Neutrophil (primary cell): ENCODE results near the gene FKBP3.

Experiments
- H3K27ac ChIP-seq: fragments of 200-600 bp; sonication (generic); 2 replicates; pipeline ENCODE4 v1.5.1; 2016; ENCODE audit warnings: mild to moderate bottlenecking, moderate library complexity
- H3K27me3 ChIP-seq: fragments of 200-600 bp; sonication (generic); 2 replicates; pipeline ENCODE4 v1.6.0; 2016; ENCODE audit warnings: mild to moderate bottlenecking
- H3K36me3 ChIP-seq: fragments of 200-600 bp; sonication (generic); 2 replicates; pipeline ENCODE4 v1.5.1; 2017
- H3K4me1 ChIP-seq, 2 experiments: fragments of 200-600 bp in 1 of 2; sonication (generic) in 1 of 2; 1 replicate in 1 of 2; 2 replicates in 1 of 2; pipeline versions ENCODE4 v1.5.1 to v1.6.1; 2013 to 2016; ENCODE audit warnings: low read depth in 1 of 2, low read length in 1 of 2, mild to moderate bottlenecking in 1 of 2, moderate library complexity in 1 of 2; ENCODE audit not compliant: control insufficient read depth in 1 of 2, insufficient read depth in 1 of 2
- H3K4me3 ChIP-seq, 2 experiments: fragments of 200-600 bp in 1 of 2; sonication (generic) in 1 of 2; 1 replicate in 1 of 2; 2 replicates in 1 of 2; pipeline ENCODE4 v1.5.1; 2013 to 2016; ENCODE audit warnings: low read depth in 1 of 2, low read length in 1 of 2, mild to moderate bottlenecking in 1 of 2, moderate library complexity in 1 of 2
- H3K9me3 ChIP-seq: fragments of 200-600 bp; sonication (generic); 2 replicates; pipeline ENCODE4 v1.5.1; 2016
- TF ChIP-seq, protein P1 (sequence below): fragments of 200-600 bp; sonication (generic); IDR thresholded peaks from 2 replicates; pipeline ENCODE4 v1.5.1; 2016; ENCODE audit warnings: antibody characterized with exemption

The FKBP3 gene

DNA sequence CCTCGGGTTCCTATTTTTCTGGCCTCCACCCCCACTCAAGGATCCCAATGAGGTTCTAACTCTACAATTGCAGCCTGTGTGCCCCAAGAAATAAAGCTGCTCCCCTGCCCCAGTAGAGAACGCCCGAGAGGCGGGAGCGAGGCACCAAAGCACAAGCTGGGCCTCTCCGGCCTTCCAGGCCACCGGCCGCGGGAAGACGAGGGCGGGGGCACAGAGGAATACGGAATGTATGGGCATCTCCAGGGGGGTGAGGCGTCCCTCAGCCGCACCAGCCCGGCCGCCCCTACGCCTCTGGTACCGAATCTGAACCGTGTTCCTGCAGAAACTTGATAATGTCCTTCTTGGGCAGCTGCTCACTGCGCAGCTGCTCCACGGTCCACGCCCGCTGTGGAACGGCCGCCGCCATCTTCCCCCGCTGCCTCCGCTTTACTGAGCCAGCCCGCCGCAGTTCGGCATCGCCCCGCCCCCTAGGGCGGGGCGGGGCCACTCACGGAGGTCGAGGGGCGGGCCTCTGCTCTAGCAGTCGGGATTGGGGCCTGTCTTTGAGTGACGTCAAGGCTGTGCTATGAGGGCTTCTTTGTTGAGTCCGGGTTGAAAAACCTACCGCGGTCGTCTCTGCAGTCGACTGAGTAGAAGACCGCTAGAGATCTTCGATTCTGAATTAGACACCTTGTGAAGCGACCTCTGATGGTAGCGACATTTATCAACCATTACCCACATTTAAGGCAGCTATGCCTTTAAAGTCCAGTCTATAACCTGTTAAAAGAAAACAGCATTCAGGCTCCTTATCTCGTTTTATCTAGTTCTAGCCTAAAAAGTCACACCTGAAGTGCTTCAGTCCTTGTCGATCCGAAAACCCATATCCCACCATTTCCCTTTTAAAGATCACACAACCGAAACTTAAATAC, at the start of gene FKBP3:
TSS of gene FKBP3 (minus strand) at position 431 of the 908 bp plus-strand sequence. CDS start at position 406, 25 bp downstream.
- TF ChIP-seq, protein P1, sequence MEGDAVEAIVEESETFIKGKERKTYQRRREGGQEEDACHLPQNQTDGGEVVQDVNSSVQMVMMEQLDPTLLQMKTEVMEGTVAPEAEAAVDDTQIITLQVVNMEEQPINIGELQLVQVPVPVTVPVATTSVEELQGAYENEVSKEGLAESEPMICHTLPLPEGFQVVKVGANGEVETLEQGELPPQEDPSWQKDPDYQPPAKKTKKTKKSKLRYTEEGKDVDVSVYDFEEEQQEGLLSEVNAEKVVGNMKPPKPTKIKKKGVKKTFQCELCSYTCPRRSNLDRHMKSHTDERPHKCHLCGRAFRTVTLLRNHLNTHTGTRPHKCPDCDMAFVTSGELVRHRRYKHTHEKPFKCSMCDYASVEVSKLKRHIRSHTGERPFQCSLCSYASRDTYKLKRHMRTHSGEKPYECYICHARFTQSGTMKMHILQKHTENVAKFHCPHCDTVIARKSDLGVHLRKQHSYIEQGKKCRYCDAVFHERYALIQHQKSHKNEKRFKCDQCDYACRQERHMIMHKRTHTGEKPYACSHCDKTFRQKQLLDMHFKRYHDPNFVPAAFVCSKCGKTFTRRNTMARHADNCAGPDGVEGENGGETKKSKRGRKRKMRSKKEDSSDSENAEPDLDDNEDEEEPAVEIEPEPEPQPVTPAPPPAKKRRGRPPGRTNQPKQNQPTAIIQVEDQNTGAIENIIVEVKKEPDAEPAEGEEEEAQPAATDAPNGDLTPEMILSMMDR: no peak
- H3K27me3 ChIP-seq: no peaks in the 10 kb centered on the region
- peak within 1 kb of the TSS; percentile 79 to 92 for H3K4me3 ChIP-seq
- H3K4me1 ChIP-seq: peaks cover 20 to 35% of the 10 kb centered on the region in 2 experiments
- H3K36me3 ChIP-seq: no peaks in the 10 kb centered on the region
- peak within 1 kb of the TSS; percentile 87 for H3K27ac ChIP-seq
- no peaks in the 10 kb centered on the region for H3K9me3 ChIP-seq

DNA sequence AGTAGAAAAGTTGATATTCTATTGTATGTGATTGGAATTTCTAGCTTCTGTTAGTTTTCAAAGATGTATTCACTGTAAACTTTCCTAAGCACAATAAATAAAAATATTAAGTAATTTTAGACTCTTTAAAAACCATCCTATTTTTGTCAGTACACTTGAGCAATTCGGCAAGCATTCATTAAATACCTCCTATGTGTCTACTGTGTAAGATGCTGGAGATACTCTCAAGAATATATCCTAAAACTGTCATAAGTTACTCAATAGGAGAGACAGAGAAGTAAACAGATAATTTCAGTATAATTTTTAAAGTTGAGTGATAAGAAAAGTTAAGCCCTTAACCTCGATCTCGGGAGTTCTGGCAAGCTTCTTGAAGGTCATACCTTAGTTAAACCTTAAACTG, 47.5 kb upstream of the FKBP3 start:
- H3K9me3 ChIP-seq: no peaks in the 10 kb centered on the region
- peaks cover 0 to 7% of the 10 kb centered on the region in 2 experiments for H3K4me1 ChIP-seq
- no peaks in the 10 kb centered on the region for H3K27me3 ChIP-seq
- no peaks in the 10 kb centered on the region for H3K36me3 ChIP-seq
- TF ChIP-seq, protein P1: no peak
- H3K27ac ChIP-seq: no peak overlapping the region
- H3K4me3 ChIP-seq: no peak overlapping the region

DNA sequence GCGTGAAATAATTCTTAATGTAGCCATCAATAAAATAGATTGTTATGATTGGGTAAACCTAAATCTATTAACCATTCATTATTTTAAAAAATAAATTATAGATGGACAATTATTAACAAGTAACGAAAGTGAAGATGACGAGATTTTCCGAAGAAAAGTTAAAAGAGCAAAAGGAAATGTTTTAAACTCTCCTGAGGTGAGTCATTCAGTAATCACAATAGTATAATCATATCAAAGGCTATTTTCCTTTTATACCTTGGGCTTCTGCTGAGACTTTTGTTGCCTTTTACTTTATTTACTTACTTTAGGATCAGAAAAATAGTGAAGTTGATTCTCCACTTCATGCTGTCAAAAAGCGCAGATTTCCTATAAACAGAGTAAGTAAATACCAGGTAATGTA, 47.0 kb upstream of the FKBP3 start:
- peaks cover 0 to 7% of the 10 kb centered on the region in 2 experiments for H3K4me1 ChIP-seq
- TF ChIP-seq, protein P1: no peak
- no peak overlapping the region for H3K27ac ChIP-seq
- H3K4me3 ChIP-seq: no peak overlapping the region
- no peaks in the 10 kb centered on the region for H3K9me3 ChIP-seq
- no peaks in the 10 kb centered on the region for H3K36me3 ChIP-seq
- no peaks in the 10 kb centered on the region for H3K27me3 ChIP-seq

DNA sequence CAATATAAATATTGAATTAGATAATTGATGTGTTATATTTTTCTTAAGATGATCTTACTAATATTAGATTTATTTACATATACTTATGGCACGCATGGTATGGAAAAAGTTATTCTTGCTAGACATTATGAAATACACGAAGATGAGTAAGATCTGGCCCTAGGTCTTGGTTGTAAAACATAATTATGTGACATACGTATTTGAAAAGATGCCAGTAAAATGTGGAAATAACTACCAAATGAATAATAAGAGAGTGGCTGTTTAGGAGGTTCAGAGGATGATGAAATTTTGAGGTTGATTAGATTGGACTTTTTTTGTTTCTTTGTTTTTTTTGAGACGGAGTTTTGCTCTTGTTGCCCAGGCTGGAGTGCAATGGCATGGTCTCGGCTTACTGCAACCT, 42.8 kb upstream of the FKBP3 start:
- Histone ChIP-seq H3K27ac (no peak overlapping the region), H3K4me3 (no peak overlapping the region), H3K36me3 (peaks cover 10% of the 10 kb centered on the region), H3K9me3 (no peaks in the 10 kb centered on the region), H3K4me1 (peaks cover 0 to 7% of the 10 kb centered on the region in 2 experiments), H3K27me3 (no peaks in the 10 kb centered on the region)
- TF ChIP-seq, protein P1: no peak

DNA sequence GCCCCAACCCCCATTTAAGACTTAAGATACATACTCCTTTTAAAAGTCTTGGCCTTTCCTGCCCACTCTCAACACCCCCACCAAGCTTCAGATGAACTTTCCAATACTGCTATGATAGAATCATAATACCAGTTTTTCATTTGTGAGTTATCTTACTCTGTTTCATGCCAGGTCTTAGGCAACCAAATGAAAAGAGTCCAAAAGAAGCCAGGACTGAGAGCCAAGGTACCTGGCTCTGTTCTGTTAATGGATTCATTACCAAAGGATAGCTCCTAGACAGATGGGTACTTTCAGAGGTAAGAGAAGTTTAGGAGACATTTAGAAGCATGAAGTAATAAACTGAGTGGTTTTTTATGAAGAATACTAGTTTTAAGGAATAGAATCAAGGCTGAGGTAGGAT, 35.6 kb upstream of the FKBP3 start:
- H3K27me3 ChIP-seq: no peaks in the 10 kb centered on the region

More for the DNA sequence above, 35.6 kb upstream of the FKBP3 start:
- Histone ChIP-seq H3K4me3 (no peak overlapping the region), H3K27ac (no peak overlapping the region), H3K4me1 (no peaks in the 10 kb centered on the region), H3K9me3 (no peaks in the 10 kb centered on the region), H3K36me3 (peaks cover 10% of the 10 kb centered on the region)
- TF ChIP-seq, protein P1: no peak
